ENCODE data around the gene ADPRHL1.
A peak's percentile ranks its signal among the peaks of the same experiment; 100 is the strongest.
"Not testable (repeated sequence)": the region's sequence is repeated elsewhere in the genome, so short reads cannot be mapped to it uniquely, and the experiment has no call there.

Gene ADPRHL1

GRCh38 chr13:113400621-113401451, 52.5 kb downstream of the ADPRHL1 start:
- DNase-seq, result no peak

- DNase-seq, result no peak
Measured at GRCh38 chr13:113399755-113400149, 53.5 kb downstream of the ADPRHL1 start.

- no peak for DNase-seq
Measured at GRCh38 chr13:113398963-113399754, 54.1 kb downstream of the ADPRHL1 start.

GRCh38 chr13:113397608-113398425, 55.5 kb downstream of the ADPRHL1 start:
- no peak for DNase-seq

GRCh38 chr13:113394339-113394640, 59.0 kb downstream of the ADPRHL1 start:
- no peak for DNase-seq

- peak; percentile 93 for DNase-seq
Measured at GRCh38 chr13:113393563-113394338, 59.5 kb downstream of the ADPRHL1 start.

GRCh38 chr13:113393226-113393562, 60.1 kb downstream of the ADPRHL1 start:
- no peak for DNase-seq

GRCh38 chr13:113390874-113391497, 62.3 kb downstream of the ADPRHL1 start:
- DNase-seq, result no peak

GRCh38 chr13:113389586-113389985, 63.7 kb downstream of the ADPRHL1 start:
- DNase-seq, result not testable (repeated sequence)

GRCh38 chr13:113387396-113387795, 65.9 kb downstream of the ADPRHL1 start:
- DNase-seq, result no peak

- DNase-seq, result no peak
Measured at GRCh38 chr13:113383089-113383488, 70.2 kb downstream of the ADPRHL1 start.

- not testable (repeated sequence) for DNase-seq
Measured at GRCh38 chr13:113382542-113382941, 70.7 kb downstream of the ADPRHL1 start.

- DNase-seq, result no peak
Measured at GRCh38 chr13:113378825-113379224, 74.5 kb downstream of the ADPRHL1 start.

GRCh38 chr13:113374511-113375175, 78.6 kb downstream of the ADPRHL1 start:
- no peak for DNase-seq

GRCh38 chr13:113373811-113374485, 79.3 kb downstream of the ADPRHL1 start:
- no peak for DNase-seq

- DNase-seq, result not testable (repeated sequence)
Measured at GRCh38 chr13:113371701-113372100, 81.6 kb downstream of the ADPRHL1 start.

- no peak for DNase-seq
Measured at GRCh38 chr13:113371061-113371460, 82.2 kb downstream of the ADPRHL1 start.

- DNase-seq, result no peak
Measured at GRCh38 chr13:113369881-113370280, 83.4 kb downstream of the ADPRHL1 start.

- no peak for DNase-seq
Measured at GRCh38 chr13:113369189-113369588, 84.1 kb downstream of the ADPRHL1 start.

GRCh38 chr13:113368353-113368752, 84.9 kb downstream of the ADPRHL1 start:
- not testable (repeated sequence) for DNase-seq

GRCh38 chr13:113367771-113368170, 85.5 kb downstream of the ADPRHL1 start:
- DNase-seq, result no peak
